GM13977 (cell line): ENCODE measurements around the gene MYOM1.

ENCODE experiments used
- DNase-seq: peaks from one replicate; pipeline ENCODE4 v3.0.0; 2012; ENCODE audit warnings: low spot score
- in situ Hi-C: fragments of 300-500 bp; cut with MboI; formaldehyde crosslinking; loops from one replicate; pipeline ENCODE4 v1.12.0; 2022; ENCODE audit warnings: low sequenced_read_pairs, low pct_unique_long_range_greater_than_20kb, mixed read lengths, inconsistent platforms; ENCODE audit not compliant: unreplicated experiment
- TF ChIP-seq, protein P1 (sequence below): IDR thresholded peaks from 2 replicates; pipeline ENCODE4 v1.5.1; 2012; ENCODE audit warnings: mild to moderate bottlenecking, control low read depth; ENCODE audit not compliant: insufficient read depth; ENCODE audit errors: extremely low read depth, missing control alignments

MYOM1 gene

DNA sequence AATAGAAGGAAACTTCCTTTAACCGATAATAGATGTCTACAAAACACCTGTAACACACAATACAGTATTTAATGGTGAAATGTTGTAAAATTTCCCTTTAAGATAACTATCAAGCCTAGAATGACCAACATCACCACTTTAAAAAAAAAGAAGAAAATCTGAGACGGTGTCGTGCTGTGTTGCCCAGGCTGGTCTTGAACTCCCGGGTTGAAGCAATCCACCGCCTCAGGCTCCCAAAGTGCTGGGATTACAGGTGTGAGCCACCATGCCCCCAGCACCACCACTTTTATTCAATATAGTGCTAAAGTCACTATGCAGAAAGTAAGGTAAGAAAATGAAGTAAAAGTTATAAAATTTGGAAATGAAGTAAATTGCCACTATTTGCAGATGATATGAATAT lies 96.9 kb downstream of the MYOM1 start:
- in situ Hi-C loops, result no loop called here
- TF ChIP-seq, protein P1, sequence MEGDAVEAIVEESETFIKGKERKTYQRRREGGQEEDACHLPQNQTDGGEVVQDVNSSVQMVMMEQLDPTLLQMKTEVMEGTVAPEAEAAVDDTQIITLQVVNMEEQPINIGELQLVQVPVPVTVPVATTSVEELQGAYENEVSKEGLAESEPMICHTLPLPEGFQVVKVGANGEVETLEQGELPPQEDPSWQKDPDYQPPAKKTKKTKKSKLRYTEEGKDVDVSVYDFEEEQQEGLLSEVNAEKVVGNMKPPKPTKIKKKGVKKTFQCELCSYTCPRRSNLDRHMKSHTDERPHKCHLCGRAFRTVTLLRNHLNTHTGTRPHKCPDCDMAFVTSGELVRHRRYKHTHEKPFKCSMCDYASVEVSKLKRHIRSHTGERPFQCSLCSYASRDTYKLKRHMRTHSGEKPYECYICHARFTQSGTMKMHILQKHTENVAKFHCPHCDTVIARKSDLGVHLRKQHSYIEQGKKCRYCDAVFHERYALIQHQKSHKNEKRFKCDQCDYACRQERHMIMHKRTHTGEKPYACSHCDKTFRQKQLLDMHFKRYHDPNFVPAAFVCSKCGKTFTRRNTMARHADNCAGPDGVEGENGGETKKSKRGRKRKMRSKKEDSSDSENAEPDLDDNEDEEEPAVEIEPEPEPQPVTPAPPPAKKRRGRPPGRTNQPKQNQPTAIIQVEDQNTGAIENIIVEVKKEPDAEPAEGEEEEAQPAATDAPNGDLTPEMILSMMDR, result no peak
- no peak for DNase-seq

DNA sequence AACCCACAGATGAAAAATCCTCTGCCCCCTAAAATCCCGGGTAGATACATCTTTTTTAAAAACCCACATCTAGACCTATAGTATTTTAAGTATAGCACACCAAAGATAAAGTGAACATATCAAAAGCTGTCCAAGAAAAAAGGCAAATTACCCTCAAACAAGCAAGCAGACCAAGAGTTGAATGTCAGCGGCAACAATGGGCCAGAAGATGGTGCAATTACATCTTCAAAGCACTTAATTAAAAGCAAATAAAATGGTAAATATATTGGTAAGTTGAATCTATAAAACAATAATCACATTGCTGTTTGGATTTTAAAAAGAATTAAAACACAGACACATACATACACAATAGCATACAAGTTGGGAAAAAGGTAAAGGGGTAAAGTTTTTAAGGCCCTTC lies 98.5 kb downstream of the MYOM1 start:
- in situ Hi-C loops, result no loop called here
- no peak for DNase-seq
- TF ChIP-seq, protein P1, result no peak

DNA sequence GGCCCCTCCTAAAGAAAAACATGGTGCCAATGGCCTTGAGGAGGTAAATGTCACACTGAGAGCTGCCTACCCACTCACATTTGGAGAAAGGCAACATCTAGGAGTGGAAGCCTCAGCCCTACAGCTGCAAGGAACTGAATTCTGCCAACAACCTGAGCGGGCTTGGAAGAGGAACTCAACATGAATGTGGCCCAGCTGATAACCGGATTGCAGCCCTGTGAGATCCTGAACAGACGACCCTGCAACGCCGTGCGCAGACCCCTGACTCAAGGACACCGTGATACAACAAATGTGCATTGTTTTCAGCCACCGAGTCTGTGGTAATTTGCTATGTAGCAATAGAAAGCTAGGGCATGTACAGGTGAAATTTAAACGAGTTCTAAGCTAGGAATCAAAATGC lies 99.4 kb downstream of the MYOM1 start:
- TF ChIP-seq, protein P1, result no peak

DNA sequence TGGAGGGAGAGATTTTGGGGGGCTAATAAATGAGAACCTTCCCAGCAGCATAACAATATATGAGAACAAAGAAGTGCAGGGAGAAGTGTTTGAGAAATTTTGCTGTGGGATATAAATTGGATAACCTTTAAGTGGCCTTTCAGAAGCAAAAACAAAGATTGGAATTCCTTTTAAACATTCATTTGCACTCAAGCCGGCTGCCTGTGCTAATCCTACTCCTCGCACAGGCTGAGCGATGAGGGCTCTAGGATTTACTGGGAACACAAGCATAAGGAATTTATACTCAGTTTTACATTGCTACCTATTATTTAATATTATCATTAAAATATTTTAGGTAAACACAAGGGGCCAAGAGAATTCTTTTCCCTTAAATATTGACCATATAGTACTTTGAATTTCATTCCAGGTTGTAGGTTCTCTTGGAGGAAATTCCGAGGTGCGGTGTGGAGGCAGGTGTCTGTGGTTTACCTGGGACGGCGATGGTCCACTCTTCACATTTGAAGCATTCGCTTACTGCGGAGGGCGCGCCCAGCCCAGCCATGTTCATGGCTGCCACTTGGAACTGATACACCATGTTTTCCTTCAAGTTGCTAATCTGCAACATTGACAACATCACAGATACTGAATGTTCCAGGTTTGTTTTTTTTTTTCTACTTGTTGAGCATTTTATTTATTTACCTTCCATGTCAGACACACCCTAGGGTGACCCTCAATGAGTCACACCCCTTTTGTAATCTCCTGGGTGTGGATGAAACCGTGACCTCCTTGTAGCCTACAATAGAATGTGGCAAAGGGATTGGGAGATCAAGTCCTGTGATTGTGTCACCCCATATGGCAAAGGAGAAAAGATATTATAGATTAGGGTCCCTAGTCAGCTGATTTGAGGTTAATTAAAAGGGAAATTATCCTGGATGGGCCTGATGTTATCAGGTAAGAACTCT lies 100.1 kb downstream of the MYOM1 start:
- no peak for DNase-seq
- in situ Hi-C loops, result no loop called here

More for the DNA sequence above, 99.4 kb downstream of the MYOM1 start:
- in situ Hi-C loops, result no loop called here
- no peak for DNase-seq

DNA sequence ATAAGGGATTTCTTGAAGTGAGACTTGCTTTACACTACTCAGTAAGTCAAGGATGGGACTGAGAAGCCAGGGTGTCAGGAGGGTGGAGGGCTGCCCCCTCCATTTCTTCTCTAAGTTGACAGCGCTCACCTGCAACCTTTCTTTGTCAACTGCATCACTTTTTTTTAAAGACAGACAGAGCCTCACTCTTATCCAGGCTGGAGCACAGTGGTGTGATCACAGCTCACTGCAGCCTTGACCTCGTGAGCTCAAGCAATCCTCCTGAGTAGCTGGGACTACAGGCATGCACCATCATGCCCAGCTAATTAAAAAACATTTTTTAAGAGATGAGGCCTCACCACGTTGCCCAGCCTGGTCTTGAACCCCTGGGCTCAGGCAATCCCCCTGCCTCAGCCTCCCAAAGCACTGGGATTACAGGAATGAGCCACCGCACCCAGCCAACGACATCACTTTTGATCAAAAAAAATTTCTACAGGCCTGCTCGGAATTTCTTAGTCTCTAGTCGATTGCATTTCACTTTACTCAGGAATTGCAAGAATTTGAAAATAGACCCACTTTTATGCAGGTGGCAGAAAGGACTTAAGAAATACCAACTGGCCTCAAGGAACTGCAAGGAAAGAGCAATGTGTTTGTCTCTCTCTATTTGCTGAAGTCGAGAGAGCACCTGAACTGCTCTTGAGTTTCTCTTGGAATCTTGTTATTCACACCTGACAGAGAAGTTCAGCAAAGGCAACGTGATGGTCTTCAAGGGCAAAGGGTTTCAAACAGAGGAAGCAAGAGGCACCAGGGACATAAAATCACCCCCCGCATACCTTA lies 101.4 kb downstream of the MYOM1 start:
- no peak for DNase-seq
- TF ChIP-seq, protein P1, result no peak
- in situ Hi-C loops, result no loop called here

More for the DNA sequence above, 100.1 kb downstream of the MYOM1 start:
- TF ChIP-seq, protein P1, result no peak

DNA sequence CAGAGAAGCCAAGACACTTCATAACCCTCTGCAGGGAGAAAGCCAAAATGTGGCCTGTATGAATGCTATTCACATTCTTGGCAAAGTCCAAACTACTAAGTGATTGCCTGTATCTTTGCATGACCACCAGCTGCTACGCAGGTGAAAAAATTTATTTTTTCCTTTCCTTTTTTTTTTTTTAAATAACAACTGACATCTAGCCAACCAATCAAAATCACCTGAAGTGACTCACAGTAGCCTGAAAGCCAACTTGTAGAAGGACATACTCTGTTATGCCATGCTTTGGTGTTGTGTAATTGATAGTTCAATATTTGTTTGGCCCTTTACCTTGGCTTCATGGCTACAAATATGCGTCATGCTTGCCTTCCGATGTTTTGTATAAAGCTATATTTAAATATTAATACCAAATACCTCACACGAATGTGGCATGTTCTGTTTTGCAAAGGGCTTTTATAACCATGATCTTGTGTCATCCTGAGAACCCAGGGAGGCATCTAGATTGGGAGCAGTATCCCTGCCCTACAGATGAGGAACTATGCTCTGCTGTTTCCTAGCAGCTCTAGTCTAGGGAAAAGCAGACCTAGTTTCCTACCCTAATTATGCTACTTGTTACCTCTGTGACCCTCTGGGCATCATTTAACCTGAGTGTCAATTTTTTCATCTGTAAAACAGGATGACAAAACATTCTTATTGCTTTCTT lies 102.1 kb downstream of the MYOM1 start:
- in situ Hi-C loops, result no loop called here
- DNase-seq, result no peak
- TF ChIP-seq, protein P1, result no peak
